ENCODE data around the gene KDM4C.
A peak's percentile ranks its signal among the peaks of the same experiment; 100 is the strongest.
"Not testable (repeated sequence)": the region's sequence is repeated elsewhere in the genome, so short reads cannot be mapped to it uniquely, and the experiment has no call there.

The KDM4C gene

DNA sequence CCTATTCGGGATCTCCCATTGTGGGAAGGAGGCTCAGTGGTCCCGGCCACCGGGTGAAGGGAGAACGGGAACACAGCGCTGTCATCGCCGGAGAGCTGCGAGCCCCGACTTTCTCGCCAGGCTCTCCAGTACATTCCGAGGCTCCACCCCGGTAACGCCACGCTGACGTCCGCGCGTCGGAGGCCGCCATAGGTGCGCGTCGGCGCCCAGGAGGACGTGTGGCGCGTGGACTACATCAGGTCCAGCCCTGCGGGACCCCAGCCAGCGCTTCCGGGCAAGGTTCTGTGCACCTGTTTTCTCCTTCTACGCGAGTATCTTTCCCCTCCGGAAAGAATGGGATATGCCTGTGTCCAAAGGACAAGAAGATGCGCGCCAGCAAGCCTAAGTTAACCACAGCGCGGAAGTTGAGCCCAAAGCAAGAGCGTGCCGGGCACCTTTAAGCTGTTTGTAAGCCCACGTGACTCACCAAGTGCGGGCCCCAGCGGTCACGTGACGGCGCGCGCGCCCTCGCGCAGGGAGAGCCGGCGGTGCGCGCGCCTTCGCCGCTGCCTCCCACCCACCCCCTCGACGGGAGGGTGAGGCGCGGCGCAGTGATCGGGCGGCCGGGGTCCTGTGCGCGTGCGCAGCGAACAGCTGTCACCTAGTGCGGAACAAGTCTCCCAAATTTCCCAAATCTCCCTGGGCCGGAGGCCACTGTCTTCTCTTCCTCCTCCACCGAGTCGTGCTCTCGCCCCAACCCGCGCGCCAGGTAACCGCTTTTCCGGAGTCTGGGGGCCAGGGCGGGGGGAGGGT is at the start of gene KDM4C:
KDM4C (plus strand) TSS at position 518 of the 792 bp plus-strand sequence. CDS start 35,016 bp downstream, outside the sequence.
- peak; percentile 88 to 91 for DNase-seq (ENCODE audit: low read depth in 2 of 2)

DNA sequence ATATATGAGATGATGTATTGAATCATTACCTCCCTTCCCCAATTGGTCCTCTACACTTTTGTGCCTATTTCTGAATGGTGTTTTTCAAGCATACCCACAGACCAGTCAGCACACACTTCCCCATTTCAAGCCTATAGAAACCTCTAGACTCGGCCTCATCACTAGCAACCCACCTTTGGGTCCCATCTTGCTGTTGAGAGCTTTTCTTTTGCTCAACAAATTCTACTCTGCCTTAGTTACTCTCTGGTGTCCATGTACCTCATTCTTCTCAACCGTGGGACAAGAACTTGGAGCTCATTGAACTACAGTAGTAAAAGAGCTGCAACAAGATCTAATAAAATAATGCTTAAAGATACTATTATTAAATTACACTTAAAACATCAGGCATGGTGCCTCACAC is 49.0 kb upstream of the KDM4C start:
- DNase-seq (ENCODE audit: low read depth in 2 of 2), result no peak

DNA sequence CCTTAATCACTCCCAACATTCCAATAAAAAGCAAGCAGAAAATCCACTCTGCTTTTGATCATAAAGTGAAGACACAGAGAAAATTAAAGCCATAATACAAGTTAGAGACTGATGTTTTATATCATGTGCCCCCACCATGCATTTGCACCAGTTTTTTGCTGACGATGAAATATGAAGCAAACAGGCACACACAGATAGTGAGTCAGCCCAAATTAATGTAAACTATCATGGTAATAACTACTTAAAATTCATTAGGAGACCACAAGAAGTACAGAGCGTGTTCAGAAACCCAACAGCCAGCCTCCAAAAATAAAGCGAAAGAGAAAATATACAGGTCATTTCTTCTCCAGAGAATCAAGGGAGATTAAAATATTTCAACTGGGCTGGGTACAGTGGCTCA is 46.4 kb upstream of the KDM4C start:
- no peak for DNase-seq (ENCODE audit: low read depth in 2 of 2)

GRCh38 chr9:6712041-6712440 is 45.7 kb upstream of the KDM4C start:
- no peak for DNase-seq (ENCODE audit: low read depth in 2 of 2)

GRCh38 chr9:6714176-6714575 is 43.6 kb upstream of the KDM4C start:
- no peak for DNase-seq (ENCODE audit: low read depth in 2 of 2)

- not testable (repeated sequence) for DNase-seq (ENCODE audit: low read depth in 2 of 2)
Observed at GRCh38 chr9:6715153-6715754, 42.5 kb upstream of the KDM4C start.

DNA sequence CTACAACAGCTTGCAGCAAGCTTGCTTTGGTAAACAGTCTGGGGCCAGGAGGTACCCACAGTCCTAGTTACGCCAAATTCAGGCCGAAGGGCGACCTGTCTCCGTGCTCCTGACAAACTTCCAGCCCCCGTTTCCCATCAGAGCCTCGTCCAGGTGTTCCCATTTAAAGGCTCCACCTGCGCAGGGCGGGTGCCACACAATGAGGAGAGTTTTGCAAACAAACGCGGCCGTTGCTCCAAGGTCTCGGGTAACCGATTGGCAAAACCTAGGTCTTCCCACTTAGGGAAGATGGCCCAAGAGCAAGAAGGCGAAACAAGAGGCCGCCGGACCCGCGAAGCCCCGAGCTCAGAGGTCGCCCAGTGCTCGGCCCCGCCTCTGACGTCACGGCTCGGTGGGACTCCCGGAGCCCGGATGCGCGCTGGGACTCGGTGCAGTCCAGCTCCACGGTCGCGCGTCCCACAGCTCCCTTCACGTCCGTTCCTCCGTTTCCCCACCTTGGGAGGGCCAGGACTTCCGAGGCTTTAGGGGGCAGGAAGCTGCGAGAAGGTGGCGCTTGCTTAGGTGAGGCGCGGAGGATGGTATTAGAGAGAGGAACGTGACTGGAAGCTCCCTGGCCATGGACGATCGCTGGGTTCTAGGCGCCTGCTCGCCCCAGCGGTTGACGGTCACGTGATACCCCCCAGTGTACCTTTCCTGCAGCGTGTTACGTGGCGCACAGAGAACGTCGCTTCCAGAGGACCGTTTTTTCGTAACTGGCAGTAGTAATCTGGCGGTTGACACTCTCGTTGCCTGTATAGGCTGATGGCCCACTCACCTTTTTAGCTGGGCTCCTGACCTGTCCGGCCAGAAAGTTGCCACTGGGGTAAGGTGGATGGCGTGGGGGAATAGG is 41.8 kb upstream of the KDM4C start:
- peak; percentile 26 to 50 for DNase-seq (ENCODE audit: low read depth in 2 of 2)

DNA sequence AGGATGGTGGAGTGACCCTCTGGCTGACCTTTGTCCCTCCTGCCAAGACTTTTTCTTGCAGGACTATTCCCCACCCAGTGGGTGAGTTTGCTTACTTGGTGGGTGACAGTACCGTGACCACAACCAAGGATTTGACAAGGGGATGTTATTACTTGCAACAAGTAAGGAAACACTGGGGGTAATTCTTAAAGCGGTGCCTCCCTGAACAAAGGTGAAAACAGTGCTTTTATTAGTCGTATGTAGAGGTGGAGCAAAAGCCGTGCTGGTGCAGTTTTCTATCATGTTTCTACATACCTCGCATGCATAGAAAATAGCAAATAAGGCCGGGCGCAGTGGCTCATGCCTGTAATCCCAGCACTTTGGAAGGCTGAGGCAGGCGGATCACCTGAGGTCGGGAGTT is 41.0 kb upstream of the KDM4C start:
- no peak for DNase-seq (ENCODE audit: low read depth in 2 of 2)

GRCh38 chr9:6723881-6724420 is 33.8 kb upstream of the KDM4C start:
- no peak for DNase-seq (ENCODE audit: low read depth in 2 of 2)

DNA sequence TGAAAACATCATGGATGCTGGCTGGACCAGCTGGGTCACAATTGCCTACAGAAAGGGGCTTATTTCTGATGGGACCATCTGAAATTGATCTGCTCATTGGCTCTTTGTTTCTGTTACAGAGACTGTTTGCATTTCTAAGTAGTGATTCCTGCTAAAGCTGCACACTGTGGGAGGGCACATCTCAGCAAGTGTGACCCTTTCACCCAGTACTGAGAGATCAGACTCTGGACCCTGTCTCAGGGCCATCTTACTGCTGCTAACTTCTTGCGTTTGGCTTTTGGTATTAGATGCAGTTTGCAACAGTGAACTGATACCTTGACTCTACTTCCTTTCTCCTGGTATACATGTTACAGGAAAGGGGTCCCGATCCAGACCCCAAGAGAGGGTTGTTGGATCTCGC is 24.5 kb upstream of the KDM4C start:
- DNase-seq (ENCODE audit: low read depth in 2 of 2), result no peak

DNA sequence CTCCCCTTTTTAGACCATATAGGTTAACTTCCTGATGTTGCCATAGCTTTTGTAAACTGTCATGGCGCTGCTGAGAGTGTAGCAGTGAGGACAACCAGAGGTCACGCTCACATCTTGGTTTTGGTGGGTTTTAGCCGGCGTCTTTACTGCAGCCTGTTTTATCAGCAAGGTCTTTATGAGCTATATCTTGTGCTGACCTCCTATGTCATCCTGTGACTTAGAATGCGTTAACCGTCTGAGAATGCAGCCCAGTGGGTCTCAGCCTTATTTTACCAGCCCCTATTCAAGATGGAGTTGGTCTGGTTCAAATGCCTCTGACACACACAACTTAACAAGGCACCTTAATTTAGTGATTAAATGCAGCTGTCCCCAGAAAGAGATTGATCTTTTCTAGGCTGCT is 23.9 kb upstream of the KDM4C start:
- no peak for DNase-seq (ENCODE audit: low read depth in 2 of 2)

DNA sequence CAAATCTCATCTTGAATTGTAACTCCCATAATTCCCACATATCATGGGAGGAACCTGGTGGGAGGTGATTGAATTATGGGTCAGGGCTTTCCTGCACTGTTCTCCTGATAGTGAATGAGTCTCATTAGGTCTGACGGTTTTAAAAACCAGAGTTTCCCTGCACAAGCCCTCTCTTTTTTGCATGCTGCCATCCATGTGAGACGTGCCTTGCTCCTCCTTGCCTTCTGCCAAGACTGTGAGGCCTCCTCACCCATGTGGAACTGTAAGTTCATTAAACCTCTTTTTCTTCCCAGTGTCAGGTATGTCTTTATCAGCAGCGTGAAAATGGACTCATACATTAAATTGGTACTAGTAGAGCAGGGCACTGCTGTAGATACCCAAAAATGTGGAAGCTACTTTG is 22.4 kb upstream of the KDM4C start:
- no peak for DNase-seq (ENCODE audit: low read depth in 2 of 2)

DNA sequence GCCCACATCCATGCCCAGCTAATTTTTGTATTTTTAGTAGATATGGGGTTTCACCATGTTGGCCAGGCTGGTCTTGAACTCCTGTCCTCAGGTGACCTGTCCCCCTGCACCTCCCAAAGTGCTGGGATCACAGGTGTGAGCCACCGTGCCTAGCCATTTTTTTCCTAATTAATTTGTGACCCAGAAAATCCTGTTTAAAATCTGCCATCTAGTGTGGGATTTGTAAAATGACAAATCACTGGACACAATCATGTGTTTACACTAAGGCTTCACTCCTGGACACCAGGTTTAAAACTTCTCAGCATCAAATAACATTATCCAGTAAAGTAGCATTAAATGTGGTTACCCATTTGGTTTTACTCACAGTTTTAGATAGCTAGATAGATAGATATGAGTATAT is 18.6 kb upstream of the KDM4C start:
- no peak for DNase-seq (ENCODE audit: low read depth in 2 of 2)

DNA sequence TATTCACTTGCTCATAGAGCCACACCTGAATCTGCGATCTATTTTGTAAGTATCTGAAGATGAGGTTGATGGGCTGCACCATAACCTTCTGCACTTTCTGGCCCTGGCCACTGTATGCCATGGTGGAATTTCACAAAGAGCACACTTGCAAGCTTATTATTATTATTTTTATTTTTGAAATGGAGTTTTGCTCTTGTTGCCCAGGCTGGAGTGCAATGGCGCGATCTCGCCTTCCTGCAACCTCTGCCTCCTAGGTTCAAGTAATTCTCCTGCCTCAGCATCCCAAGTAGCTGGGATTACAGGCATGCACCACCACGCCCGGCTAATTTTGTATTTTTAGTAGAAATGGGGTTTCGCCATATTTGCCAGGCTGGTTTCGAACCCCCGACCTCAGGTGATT is 8.9 kb upstream of the KDM4C start:
- DNase-seq (ENCODE audit: low read depth in 2 of 2), result not testable (repeated sequence)

DNA sequence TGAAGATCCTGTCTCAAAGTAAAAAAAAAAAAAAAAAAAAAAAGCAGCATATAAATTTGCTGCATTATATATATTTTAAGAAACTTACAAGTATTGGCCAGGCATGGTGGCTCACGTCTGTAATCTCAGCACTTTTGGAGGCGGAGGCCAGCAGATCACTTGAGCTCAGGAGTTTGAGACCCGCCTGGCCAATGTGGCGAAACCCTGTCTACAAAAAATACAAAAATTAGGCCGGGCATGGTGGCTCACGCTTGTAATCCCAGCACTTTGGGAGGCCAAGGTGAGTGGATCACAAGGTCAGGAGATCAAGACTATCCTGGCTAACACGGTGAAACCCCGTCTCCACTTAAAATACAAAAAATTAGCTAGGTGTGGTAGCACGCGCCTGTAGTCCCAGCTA is 2.9 kb upstream of the KDM4C start:
- DNase-seq (ENCODE audit: low read depth in 2 of 2), result not testable (repeated sequence)

GRCh38 chr9:6757132-6757455 is 679 bp upstream of the KDM4C start:
- peak in 1 of 2 donors; percentile 53 for DNase-seq (ENCODE audit: low read depth in 2 of 2)

GRCh38 chr9:6758248-6758497 is 400 bp downstream of the KDM4C start:
- no peak for DNase-seq (ENCODE audit: low read depth in 2 of 2)

GRCh38 chr9:6758498-6759184 is 868 bp downstream of the KDM4C start:
- DNase-seq (ENCODE audit: low read depth in 2 of 2), result peak; percentile 11 to 27

- peak in 1 of 2 donors; percentile 7 for DNase-seq (ENCODE audit: low read depth in 2 of 2)
Observed at GRCh38 chr9:6759185-6759977, 1.6 kb downstream of the KDM4C start.

GRCh38 chr9:6761306-6761705 is 3.5 kb downstream of the KDM4C start:
- no peak for DNase-seq (ENCODE audit: low read depth in 2 of 2)

- DNase-seq (ENCODE audit: low read depth in 2 of 2), result no peak
Observed at GRCh38 chr9:6763244-6763643, 5.5 kb downstream of the KDM4C start.

Data from stimulated activated CD8-positive, alpha-beta memory T cell treated with anti-CD3 and anti-CD28 coated beads, Interleukin-2, amount 100 ng/mL, for 1 hour (primary cell).